Right cardiac atrium (tissue), 5 donors: ENCODE data around the gene HNRNPK. TPM values are rescaled to one million over a fixed set of nuclear protein-coding genes. Genes with fewer than 3 reads are reported as not detected.

Source experiments
- ATAC-seq, 2 donors: fragments of 200-7000 bp; cut with Tn5 transposase; one replicate each; pipeline versions ENCODE4 v1.8.0 to v1.9.1; 2020; ENCODE audit warnings: moderate library complexity in 2 of 2, mild to moderate bottlenecking in 1 of 2
- DNase-seq, 3 donors: peaks; one replicate each; pipeline ENCODE4 v3.0.0-alpha.2; 2020
- H3K27ac ChIP-seq: one replicate; pipeline ENCODE4 v1.5.1; 2013; ENCODE audit warnings: mild to moderate bottlenecking, low read length, control low read depth, moderate library complexity
- H3K27me3 ChIP-seq: one replicate; pipeline ENCODE4 v1.6.1; 2013; ENCODE audit not compliant: control insufficient read depth, insufficient read depth
- H3K4me1 ChIP-seq: one replicate; pipeline ENCODE4 v1.6.1; 2013; ENCODE audit warnings: low read length; ENCODE audit not compliant: control insufficient read depth, insufficient read depth
- H3K4me3 ChIP-seq: one replicate; pipeline ENCODE4 v1.5.1; 2013; ENCODE audit warnings: low read length, control low read depth
- H3K9me3 ChIP-seq: one replicate; pipeline ENCODE4 v1.6.1; 2013; ENCODE audit warnings: low read length; ENCODE audit not compliant: control insufficient read depth
- WGBS: extraction: QIAGEN DNeasy Blood & Tissue Kit; methylation state at CpG from one replicate; pipeline ENCODE4 v1.1.7; 2013; 5-methylcytosine and 5-hydroxymethylcytosine counted together
- intact Hi-C, 4 donors: fragments of 100-400 bp; cut with DNase I; formaldehyde crosslinking; loops; one replicate each; pipeline versions ENCODE4 v1.11.0 to v1.14.0; 2022 to 2023
- long read RNA-seq, 4 donors: library from polyadenylated mRNA; unstranded; transcript quantifications; one replicate each; pipeline ENCODE4 v2.0.0, GENCODE V29; 2020 to 2021
- polyA plus RNA-seq: library from polyadenylated mRNA; stranded (reverse); fragments of 200-250 nt; gene quantifications from one replicate; pipeline ENCODE4 v1.2.3, GENCODE V29; 2013
- total RNA-seq, 4 donors: library from RNA; stranded (reverse); fragmentation: NEBNext Ultra II Directional; extraction: Animal tissue kit (Norgen Biotek cat#: 25700); gene quantifications; one replicate each; pipeline ENCODE4 v1.2.1, GENCODE V29; 2021
- donor health status: healthy with polysubstance abuse.
- donor health status: DM: no; HTN: yes; CAD: no.
- donor health status: DM: no; HTN: no; CAD: no.
- donor health status: DM: no; HTN: yes; CAD: no; lungs with severe emphysema.
- donor health status: DM: yes; HTN: yes; CAD: no.

Gene HNRNPK
- 100 to 1,000 TPM; 304 to 327 (median 310) TPM for total RNA-seq
- polyA plus RNA-seq = 215 TPM
- long read RNA-seq, donor 1, partial matches to known transcripts = 21 of 205 reads
- long read RNA-seq, donor 1, other reads (novel, unspliced or antisense) = 184 of 205 reads
- long read RNA-seq, donor 2, partial matches to known transcripts = 8 of 114 reads
- long read RNA-seq, donor 2, other reads (novel, unspliced or antisense) = 106 of 114 reads
- long read RNA-seq, donor 3, partial matches to known transcripts = 152 of 839 reads
- long read RNA-seq, donor 3, other reads (novel, unspliced or antisense) = 686 of 839 reads
- long read RNA-seq, donor 4, partial matches to known transcripts = 10 of 167 reads
- long read RNA-seq, donor 4, other reads (novel, unspliced or antisense) = 157 of 167 reads

GRCh38 chr9:83979812-83980394, at the start of gene HNRNPK:
HNRNPK (minus strand) TSS chr9:83980215; CDS start chr9:83978252, 1,963 bp downstream.
- H3K4me1 ChIP-seq = no peaks in the 10 kb centered on the region
- under 1% methylated on average over 57 of the region's 57 CpGs for WGBS
- DNase-seq = peak; percentile 99 to 100 (median 100)
- intact Hi-C loops = loop anchor here in 2 of 4 donors (5.0 to 10.0 kb wide), 2 partner anchors 195 to 273 kb away; partner anchors contain the start of gene UBQLN1 (in 1 of the 2)
- peak within 1 kb of the TSS; percentile 96 for H3K27ac ChIP-seq
- H3K9me3 ChIP-seq = no peaks in the 10 kb centered on the region
- H3K4me3 ChIP-seq = peak within 1 kb of the TSS; percentile 73
- peak; percentile 95 for ATAC-seq
- no peaks in the 10 kb centered on the region for H3K27me3 ChIP-seq

GRCh38 chr9:84027201-84027600, 47.2 kb upstream of the HNRNPK start:
- WGBS = 86% methylated on average over 4 of the region's 4 CpGs
- no peaks in the 10 kb centered on the region for H3K9me3 ChIP-seq
- no peaks in the 10 kb centered on the region for H3K4me1 ChIP-seq
- DNase-seq = no peak
- intact Hi-C loops = no loop called here
- no peak overlapping the region for H3K4me3 ChIP-seq
- no peak overlapping the region for H3K27ac ChIP-seq
- H3K27me3 ChIP-seq = no peaks in the 10 kb centered on the region
- no peak for ATAC-seq

GRCh38 chr9:84024041-84024575, 44.1 kb upstream of the HNRNPK start:
- DNase-seq (no peak), ATAC-seq (no peak)
- Histone ChIP-seq H3K9me3 (no peaks in the 10 kb centered on the region), H3K4me3 (no peak overlapping the region), H3K27me3 (no peaks in the 10 kb centered on the region), H3K4me1 (no peaks in the 10 kb centered on the region), H3K27ac (no peak overlapping the region)
- WGBS = 63% methylated on average over 4 of the region's 4 CpGs
- intact Hi-C loops = no loop called here

- Histone ChIP-seq H3K27ac (no peak overlapping the region), H3K9me3 (no peaks in the 10 kb centered on the region), H3K4me1 (no peaks in the 10 kb centered on the region), H3K4me3 (no peak overlapping the region), H3K27me3 (no peaks in the 10 kb centered on the region)
- WGBS = 93% methylated on average over 2 of the region's 2 CpGs
- ATAC-seq (no peak), DNase-seq (no peak)
- intact Hi-C loops = loop anchor here in 1 of 4 donors (10.0 kb wide), 1 partner anchor 47 kb away; no protein-coding TSS in a partner anchor
These were observed 27.6 kb upstream of the HNRNPK start for GRCh38 chr9:84007662-84008061.

- no peaks in the 10 kb centered on the region for H3K27me3 ChIP-seq
- H3K4me1 ChIP-seq = no peaks in the 10 kb centered on the region
- intact Hi-C loops = loop anchor here in 1 of 4 donors (10.0 kb wide), 1 partner anchor 52 kb away; no protein-coding TSS in a partner anchor
- H3K9me3 ChIP-seq = no peaks in the 10 kb centered on the region
- DNase-seq = no peak
- no peak for ATAC-seq
- WGBS = 95% methylated on average over 3 of the region's 3 CpGs
- no peak overlapping the region for H3K4me3 ChIP-seq
- no peak overlapping the region for H3K27ac ChIP-seq
These were observed 23.2 kb upstream of the HNRNPK start for GRCh38 chr9:84003246-84003645.

GRCh38 chr9:84002344-84002743, 22.3 kb upstream of the HNRNPK start:
- Histone ChIP-seq H3K27ac (no peak overlapping the region), H3K27me3 (no peaks in the 10 kb centered on the region), H3K4me3 (no peak overlapping the region), H3K4me1 (no peaks in the 10 kb centered on the region), H3K9me3 (no peaks in the 10 kb centered on the region)
- intact Hi-C loops = loop anchor here in 1 of 4 donors (10.0 kb wide), 1 partner anchor 52 kb away; no protein-coding TSS in a partner anchor
- ATAC-seq = no peak
- no peak for DNase-seq

GRCh38 chr9:84001621-84002020, 21.6 kb upstream of the HNRNPK start:
- DNase-seq (no peak), ATAC-seq (no peak)
- Histone ChIP-seq H3K27ac (no peak overlapping the region), H3K27me3 (no peaks in the 10 kb centered on the region), H3K4me1 (no peaks in the 10 kb centered on the region), H3K4me3 (no peak overlapping the region), H3K9me3 (no peaks in the 10 kb centered on the region)
- intact Hi-C loops = loop anchor here in 1 of 4 donors (10.0 kb wide), 1 partner anchor 53 kb away; no protein-coding TSS in a partner anchor
- WGBS = 83% methylated on average over 2 of the region's 2 CpGs

GRCh38 chr9:84000186-84000585, 20.2 kb upstream of the HNRNPK start:
- intact Hi-C loops = loop anchor here in 1 of 4 donors (10.0 kb wide), 1 partner anchor 55 kb away; no protein-coding TSS in a partner anchor
- 86% methylated on average over 3 of the region's 3 CpGs for WGBS
- Histone ChIP-seq H3K9me3 (no peaks in the 10 kb centered on the region), H3K27ac (no peak overlapping the region), H3K4me1 (no peaks in the 10 kb centered on the region), H3K27me3 (no peaks in the 10 kb centered on the region), H3K4me3 (no peak overlapping the region)
- ATAC-seq (no peak), DNase-seq (no peak)

- H3K4me1 ChIP-seq = no peaks in the 10 kb centered on the region
- no peak for ATAC-seq
- WGBS = 65% methylated on average over 2 of the region's 2 CpGs
- H3K4me3 ChIP-seq = no peak overlapping the region
- H3K27me3 ChIP-seq = no peaks in the 10 kb centered on the region
- no peak for DNase-seq
- no peak overlapping the region for H3K27ac ChIP-seq
- intact Hi-C loops = no loop called here
- H3K9me3 ChIP-seq = no peaks in the 10 kb centered on the region
These were observed 19.3 kb upstream of the HNRNPK start for GRCh38 chr9:83999141-83999918.

- Histone ChIP-seq H3K9me3 (no peaks in the 10 kb centered on the region), H3K27me3 (no peaks in the 10 kb centered on the region), H3K4me3 (no peak overlapping the region), H3K27ac (no peak overlapping the region), H3K4me1 (no peaks in the 10 kb centered on the region)
- 77% methylated on average over 4 of the region's 4 CpGs for WGBS
- DNase-seq = no peak
- no peak for ATAC-seq
- intact Hi-C loops = no loop called here
These were observed 16.1 kb upstream of the HNRNPK start for GRCh38 chr9:83996126-83996525.
